C4-2B (cell line): Measurements from ENCODE around the gene SOBP.

ENCODE experiments used
- ZFX ChIP-seq: fragments of 450-650 bp; IDR thresholded peaks from 2 replicates; pipeline ENCODE4 v1.6.1; 2017
- TF ChIP-seq, protein P1 (sequence below): fragments of 450-650 bp; conservative IDR thresholded peaks from 2 replicates; pipeline ENCODE4 v1.5.1; 2017; ENCODE audit warnings: mild to moderate bottlenecking

DNA sequence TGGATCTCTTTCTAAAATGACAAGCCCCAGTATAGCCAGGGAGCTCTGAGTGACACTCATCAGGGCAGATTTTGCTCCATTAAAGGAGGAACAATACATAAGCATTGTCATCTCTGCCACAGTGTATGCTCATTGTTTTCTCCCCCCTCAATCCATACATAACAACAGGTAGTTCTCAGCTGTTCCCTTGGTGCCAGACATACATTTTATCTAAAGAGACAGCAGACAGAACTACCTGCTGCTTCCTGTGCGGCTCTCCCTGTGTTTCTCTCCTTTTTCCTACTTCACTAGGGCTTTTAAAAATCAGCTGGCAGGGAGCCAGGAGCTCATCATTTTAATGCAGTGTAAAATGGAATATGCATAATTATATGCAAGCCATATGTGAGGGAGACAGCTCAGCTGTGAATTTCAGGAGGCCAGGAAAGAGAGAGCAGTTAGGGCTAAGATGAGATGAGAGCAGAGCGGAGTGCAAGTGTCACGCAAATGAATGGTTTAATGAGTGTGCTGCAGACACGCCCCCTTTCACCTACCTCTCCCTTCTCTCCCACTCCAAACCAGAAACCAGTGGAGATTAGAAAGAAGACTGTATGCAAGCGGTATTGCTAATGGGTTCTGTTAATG, 96.0 kb downstream of the SOBP start:
- TF ChIP-seq, protein P1, sequence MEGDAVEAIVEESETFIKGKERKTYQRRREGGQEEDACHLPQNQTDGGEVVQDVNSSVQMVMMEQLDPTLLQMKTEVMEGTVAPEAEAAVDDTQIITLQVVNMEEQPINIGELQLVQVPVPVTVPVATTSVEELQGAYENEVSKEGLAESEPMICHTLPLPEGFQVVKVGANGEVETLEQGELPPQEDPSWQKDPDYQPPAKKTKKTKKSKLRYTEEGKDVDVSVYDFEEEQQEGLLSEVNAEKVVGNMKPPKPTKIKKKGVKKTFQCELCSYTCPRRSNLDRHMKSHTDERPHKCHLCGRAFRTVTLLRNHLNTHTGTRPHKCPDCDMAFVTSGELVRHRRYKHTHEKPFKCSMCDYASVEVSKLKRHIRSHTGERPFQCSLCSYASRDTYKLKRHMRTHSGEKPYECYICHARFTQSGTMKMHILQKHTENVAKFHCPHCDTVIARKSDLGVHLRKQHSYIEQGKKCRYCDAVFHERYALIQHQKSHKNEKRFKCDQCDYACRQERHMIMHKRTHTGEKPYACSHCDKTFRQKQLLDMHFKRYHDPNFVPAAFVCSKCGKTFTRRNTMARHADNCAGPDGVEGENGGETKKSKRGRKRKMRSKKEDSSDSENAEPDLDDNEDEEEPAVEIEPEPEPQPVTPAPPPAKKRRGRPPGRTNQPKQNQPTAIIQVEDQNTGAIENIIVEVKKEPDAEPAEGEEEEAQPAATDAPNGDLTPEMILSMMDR = no peak
- TF ChIP-seq ZFX = no peak
